HL-60 (cell line): ENCODE data around the gene GALNT17.

Experiments
- DNase-seq, 2 experiments: peaks; one replicate each; pipeline ENCODE4 v3.0.0-alpha.2; 2010 to 2020; ENCODE audit warnings: low read depth in 1 of 2, low spot score in 1 of 2
- H3K27ac ChIP-seq: fragments of 250-450 bp; sonication (Bioruptor Pico); replicated peaks from 2 replicates; pipeline ENCODE4 v1.5.1; 2020; ENCODE audit warnings: mild to moderate bottlenecking, moderate library complexity
- H3K27me3 ChIP-seq: fragments of 250-450 bp; sonication (Bioruptor Pico); 2 replicates; pipeline ENCODE4 v1.5.1; 2021; ENCODE audit warnings: mild to moderate bottlenecking, moderate library complexity; ENCODE audit not compliant: insufficient read depth, poor library complexity, severe bottlenecking
- H3K4me3 ChIP-seq: replicated peaks from 2 replicates; pipeline ENCODE4 v1.5.1; 2011; ENCODE audit warnings: mild to moderate bottlenecking, control low read depth, low read length; ENCODE audit not compliant: insufficient read depth
- CTCF ChIP-seq: IDR thresholded peaks from one replicate; pipeline ENCODE4 v1.5.1; 2011; ENCODE audit warnings: low read length, control low read depth, inconsistent platforms; ENCODE audit not compliant: insufficient read depth
- GABPA ChIP-seq: IDR thresholded peaks from 2 replicates; pipeline ENCODE4 v1.6.1; 2012; ENCODE audit warnings: low read depth
- POLR2AphosphoS5 ChIP-seq: IDR thresholded peaks from 2 replicates; pipeline ENCODE4 v1.6.1; 2012; ENCODE audit warnings: low read depth
- REST ChIP-seq: IDR thresholded peaks from 2 replicates; pipeline ENCODE4 v1.6.1; 2012; ENCODE audit warnings: low read depth; ENCODE audit not compliant: insufficient replicate concordance
- SPI1 ChIP-seq: IDR thresholded peaks from 2 replicates; pipeline ENCODE4 v1.6.1; 2012; ENCODE audit warnings: low read depth, mild to moderate bottlenecking, borderline replicate concordance

Gene GALNT17

GRCh38 chr7:71235253-71235652 is 103.3 kb downstream of the GALNT17 start:
- no peak for DNase-seq
- no peak for TF ChIP-seq POLR2AphosphoS5
- no peak for TF ChIP-seq REST
- TF ChIP-seq CTCF = no peak
- TF ChIP-seq SPI1 = no peak
- no peak for TF ChIP-seq GABPA
- Histone ChIP-seq H3K4me3 (no peak overlapping the region), H3K27me3 (no peaks in the 10 kb centered on the region), H3K27ac (no peak overlapping the region)

GRCh38 chr7:71236230-71237105 is 104.5 kb downstream of the GALNT17 start:
- no peak overlapping the region for H3K4me3 ChIP-seq
- H3K27ac ChIP-seq = no peak overlapping the region
- TF ChIP-seq REST (no peak), POLR2AphosphoS5 (no peak), SPI1 (no peak), GABPA (no peak), CTCF (no peak)
- H3K27me3 ChIP-seq = no peaks in the 10 kb centered on the region
- DNase-seq = no peak

GRCh38 chr7:71237945-71238344 is 106.0 kb downstream of the GALNT17 start:
- TF ChIP-seq CTCF (no peak), GABPA (no peak), REST (no peak), POLR2AphosphoS5 (no peak), SPI1 (no peak)
- DNase-seq = no peak
- Histone ChIP-seq H3K27ac (no peak overlapping the region), H3K4me3 (no peak overlapping the region), H3K27me3 (no peaks in the 10 kb centered on the region)
